NCI-H1105 treated with DMSO at 0.1 percent for 48 hours (cell line): ENCODE data around the gene COQ3.

Source experiments
- DNase-seq: peaks from one replicate; lab custom pipeline; 2025; lab: John Stamatoyannopoulos, UW

The COQ3 gene

GRCh38 chr6:99330159-99330558 lies 63.8 kb downstream of the COQ3 start:
- DNase-seq: peak; percentile 32

GRCh38 chr6:99324996-99325395 lies 69.0 kb downstream of the COQ3 start:
- no peak for DNase-seq
